HUDEP-2 (cell line): ENCODE measurements around the gene HSFX1.

Source experiments
- DNase-seq, 76 experiments: peaks; one replicate each; lab custom pipeline; 2025; ENCODE audit not compliant: unreplicated experiment in 76 of 76; lab: John Stamatoyannopoulos, UW

HSFX1 gene

DNA sequence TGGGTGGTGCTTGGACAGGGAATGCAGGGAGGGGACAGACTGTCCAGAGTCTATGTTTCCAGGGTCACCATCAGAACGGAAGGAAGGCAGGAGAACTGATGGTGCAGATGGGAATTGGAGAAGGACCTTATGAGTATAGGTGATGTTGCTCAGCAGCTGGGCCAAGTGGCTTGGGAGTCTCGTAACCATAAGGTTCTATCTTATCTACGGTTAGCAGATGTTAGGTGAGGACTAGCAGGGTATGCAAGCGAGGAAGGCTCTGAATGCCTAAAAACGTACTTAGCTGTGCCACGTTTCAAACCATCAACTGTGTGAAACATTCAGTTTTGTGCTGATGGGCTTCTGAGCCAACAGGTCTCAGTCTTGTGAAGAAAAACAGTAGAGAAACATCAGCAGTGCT lies 30.2 kb downstream of the HSFX1 start:
- DNase-seq, result peak in 1 of 76 experiments; percentile 3

DNA sequence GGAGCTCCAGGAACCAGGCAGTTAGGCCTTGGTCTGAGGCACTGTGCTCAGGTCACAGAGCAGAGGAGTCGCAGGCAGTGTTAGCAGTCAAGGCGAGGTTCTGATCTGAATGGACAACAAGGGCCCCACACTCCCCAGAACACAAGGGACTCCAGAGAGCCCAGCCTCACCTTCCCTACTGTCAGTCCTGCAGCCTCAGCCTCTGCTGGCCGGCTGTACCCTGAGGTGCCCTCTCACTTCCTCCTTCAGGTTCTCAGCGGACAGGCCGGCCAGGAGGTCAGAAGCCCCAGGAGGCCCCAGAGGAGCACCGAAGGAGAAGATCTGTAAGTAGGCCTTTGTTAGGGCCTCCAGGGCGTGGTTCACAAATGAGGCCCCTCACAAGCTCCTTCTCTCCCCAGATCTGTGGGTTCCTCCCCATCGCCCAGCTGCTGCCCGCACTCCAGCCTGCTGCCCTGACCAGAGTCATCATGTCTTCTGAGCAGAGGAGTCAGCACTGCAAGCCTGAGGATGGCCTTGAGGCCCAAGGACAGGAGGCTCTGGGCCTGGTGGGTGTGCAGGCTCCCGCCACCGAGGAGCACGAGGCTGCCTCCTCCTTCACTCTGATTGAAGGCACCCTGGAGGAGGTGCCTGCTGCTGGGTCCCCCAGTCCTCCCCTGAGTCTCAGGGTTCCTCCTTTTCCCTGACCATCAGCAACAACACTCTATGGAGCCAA lies 34.0 kb downstream of the HSFX1 start:
- no peak for DNase-seq

DNA sequence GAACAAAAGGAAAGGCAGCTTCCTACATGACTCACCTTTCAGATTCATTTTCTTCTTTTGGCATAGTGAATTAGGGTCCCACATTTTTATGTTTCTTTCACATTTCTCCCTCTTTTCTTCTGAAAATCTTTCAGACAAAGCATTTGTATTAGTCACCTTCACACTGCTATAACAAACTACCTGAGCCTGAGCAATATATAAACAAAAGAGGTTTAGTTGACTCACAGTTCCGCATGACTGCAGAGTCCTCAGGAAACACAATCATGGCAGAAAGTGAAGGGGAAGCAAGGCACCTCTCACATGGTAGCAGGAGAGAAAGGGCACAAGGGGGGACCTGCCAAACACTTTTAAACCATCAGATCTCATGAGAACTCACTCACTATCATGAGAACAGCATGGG lies 44.8 kb downstream of the HSFX1 start:
- no peak for DNase-seq

DNA sequence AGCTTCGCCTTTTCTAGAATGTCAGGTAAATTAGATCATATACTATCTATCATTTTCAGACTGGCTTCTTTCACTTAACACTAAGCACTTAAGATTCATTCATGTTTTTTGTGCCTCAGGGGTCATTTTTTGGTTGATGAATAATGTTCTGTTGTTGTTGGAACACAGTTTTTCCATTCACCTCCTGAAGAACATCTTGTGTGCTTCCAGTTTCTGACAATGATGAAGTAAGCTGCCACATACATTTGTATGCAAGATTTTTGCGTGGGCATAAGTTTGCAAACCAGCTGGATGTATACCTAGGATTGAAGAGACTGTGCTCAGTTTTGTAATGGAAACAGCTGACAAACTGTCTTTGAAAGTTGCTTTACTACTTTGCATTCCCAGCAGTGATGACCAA lies 45.5 kb downstream of the HSFX1 start:
- no peak for DNase-seq

DNA sequence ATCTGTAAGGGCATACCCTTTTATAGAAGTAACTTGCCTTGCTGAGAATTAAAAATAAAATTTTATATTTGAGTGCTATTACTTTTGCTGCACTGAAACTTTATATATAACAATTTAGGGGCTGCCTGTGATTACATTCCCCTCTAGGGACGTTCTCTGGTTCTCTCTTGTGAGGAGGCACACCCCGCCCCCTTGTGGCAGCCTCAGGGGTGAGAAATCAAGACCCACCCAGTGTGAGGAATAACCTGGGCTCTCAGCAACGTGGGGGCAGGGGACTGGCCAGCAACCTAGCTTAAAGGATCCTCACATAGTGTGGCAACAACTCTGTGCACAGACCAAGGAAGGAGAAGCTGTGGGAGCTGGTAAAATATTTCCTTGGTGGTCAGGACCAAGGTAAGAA lies 51.6 kb downstream of the HSFX1 start:
- peak in 23 of 76 experiments; percentile 0 to 25 (median 9) for DNase-seq
